LNCaP clone FGC (cell line): ENCODE measurements around the gene ITM2C.

Experiments
- DNase-seq: peaks from one replicate; pipeline ENCODE4 v3.0.0-alpha.2; 2011; ENCODE audit warnings: low read depth
- H3K4me3 ChIP-seq: 2 replicates; pipeline ENCODE4 v1.5.1; 2011; ENCODE audit warnings: mild to moderate bottlenecking, low read depth, low read length, control low read depth
- CTCF ChIP-seq: IDR thresholded peaks from 2 replicates; pipeline ENCODE4 v1.5.1; 2012; ENCODE audit warnings: mild to moderate bottlenecking; ENCODE audit not compliant: control insufficient read depth, insufficient read depth; ENCODE audit errors: extremely low read depth

Gene ITM2C

GRCh38 chr2:230829959-230830358 is 34.8 kb upstream of the ITM2C start:
- TF ChIP-seq CTCF, result no peak
- no peak for DNase-seq

GRCh38 chr2:230830428-230830827 is 34.3 kb upstream of the ITM2C start:
- TF ChIP-seq CTCF, result no peak
- no peak for DNase-seq
- H3K4me3 ChIP-seq, result no peak overlapping the region

More at GRCh38 chr2:230829959-230830358, 34.8 kb upstream of the ITM2C start:
- no peak overlapping the region for H3K4me3 ChIP-seq

GRCh38 chr2:230840301-230840700 is 24.4 kb upstream of the ITM2C start:
- no peak for TF ChIP-seq CTCF
- no peak for DNase-seq
- H3K4me3 ChIP-seq, result no peak overlapping the region

GRCh38 chr2:230842473-230842872 is 22.3 kb upstream of the ITM2C start:
- no peak overlapping the region for H3K4me3 ChIP-seq
- no peak for DNase-seq
- no peak for TF ChIP-seq CTCF

GRCh38 chr2:230843132-230843531 is 21.6 kb upstream of the ITM2C start:
- DNase-seq, result no peak
- no peak for TF ChIP-seq CTCF
- no peak overlapping the region for H3K4me3 ChIP-seq

- no peak for DNase-seq
- H3K4me3 ChIP-seq, result no peak overlapping the region
- TF ChIP-seq CTCF, result no peak
These were observed 18.4 kb upstream of the ITM2C start for GRCh38 chr2:230846360-230846759.

GRCh38 chr2:230847883-230848388 is 16.8 kb upstream of the ITM2C start:
- no peak for DNase-seq
- TF ChIP-seq CTCF, result peak; percentile 48
- H3K4me3 ChIP-seq, result no peak overlapping the region
